Osteoblast (primary cell): Measurements from ENCODE around the gene ATAD3C. TPM values are rescaled to one million over a fixed set of nuclear protein-coding genes. Genes with fewer than 3 reads are reported as not detected.
"Not testable (repeated sequence)": the region's sequence is repeated elsewhere in the genome, so short reads cannot be mapped to it uniquely, and the experiment has no call there.

Source experiments
- DNase-seq: peaks from one replicate; pipeline ENCODE4 v3.0.0; 2011; ENCODE audit warnings: low spot score, mixed read lengths; ENCODE audit not compliant: insufficient read length; ENCODE audit errors: missing footprints
- H2AFZ ChIP-seq: 2 replicates; pipeline ENCODE4 v1.6.0; 2011; ENCODE audit warnings: mild to moderate bottlenecking, low read length
- H3K27ac ChIP-seq: 2 replicates; pipeline ENCODE4 v1.5.1; 2011; ENCODE audit warnings: mild to moderate bottlenecking, low read depth, low read length, moderate library complexity
- H3K27me3 ChIP-seq: 2 replicates; pipeline ENCODE4 v1.6.0; 2012; ENCODE audit warnings: mild to moderate bottlenecking, control low read depth, inconsistent platforms, low read length, moderate library complexity; ENCODE audit not compliant: insufficient read depth
- H3K36me3 ChIP-seq: 2 replicates; pipeline ENCODE4 v1.5.1; 2011; ENCODE audit warnings: mild to moderate bottlenecking, low read length, control low read depth, moderate library complexity; ENCODE audit not compliant: insufficient read depth
- H3K4me1 ChIP-seq: 2 replicates; pipeline ENCODE4 v1.5.1; 2011; ENCODE audit warnings: mild to moderate bottlenecking, low read length, control low read depth, moderate library complexity; ENCODE audit not compliant: insufficient read depth
- H3K4me2 ChIP-seq: 2 replicates; pipeline ENCODE4 v1.6.0; 2011; ENCODE audit warnings: mild to moderate bottlenecking, low read length; ENCODE audit not compliant: insufficient read depth
- H3K4me3 ChIP-seq: fragments of 200-600 bp; sonication (generic); 3 replicates; pipeline ENCODE4 v1.5.1; 2012; ENCODE audit warnings: mild to moderate bottlenecking, low read length, inconsistent platforms; ENCODE audit not compliant: insufficient read depth
- H3K79me2 ChIP-seq: 2 replicates; pipeline ENCODE4 v1.6.0; 2012; ENCODE audit warnings: mild to moderate bottlenecking, low read length, control low read depth, inconsistent platforms; ENCODE audit not compliant: insufficient read depth
- H3K9me3 ChIP-seq: 2 replicates; pipeline ENCODE4 v1.5.1; 2011; ENCODE audit warnings: low read depth, low read length, control low read depth
- H4K20me1 ChIP-seq: 2 replicates; pipeline ENCODE4 v1.6.0; 2012; ENCODE audit warnings: mild to moderate bottlenecking, low read length, control low read depth; ENCODE audit not compliant: insufficient read depth
- total RNA-seq: library from RNA; depleted of rRNA; stranded (reverse); fragments of >200 nt; gene quantifications from 2 replicates; pipeline ENCODE4 v1.2.3, GENCODE V29; 2012
- TF ChIP-seq, protein P1 (sequence below): IDR thresholded peaks from 2 replicates; pipeline ENCODE4 v1.5.1; 2011; ENCODE audit warnings: mild to moderate bottlenecking, low read depth, low read length, moderate library complexity; ENCODE audit errors: extremely low read depth

Gene ATAD3C
- total RNA-seq, 1 donor, result under 0.01 TPM

DNA sequence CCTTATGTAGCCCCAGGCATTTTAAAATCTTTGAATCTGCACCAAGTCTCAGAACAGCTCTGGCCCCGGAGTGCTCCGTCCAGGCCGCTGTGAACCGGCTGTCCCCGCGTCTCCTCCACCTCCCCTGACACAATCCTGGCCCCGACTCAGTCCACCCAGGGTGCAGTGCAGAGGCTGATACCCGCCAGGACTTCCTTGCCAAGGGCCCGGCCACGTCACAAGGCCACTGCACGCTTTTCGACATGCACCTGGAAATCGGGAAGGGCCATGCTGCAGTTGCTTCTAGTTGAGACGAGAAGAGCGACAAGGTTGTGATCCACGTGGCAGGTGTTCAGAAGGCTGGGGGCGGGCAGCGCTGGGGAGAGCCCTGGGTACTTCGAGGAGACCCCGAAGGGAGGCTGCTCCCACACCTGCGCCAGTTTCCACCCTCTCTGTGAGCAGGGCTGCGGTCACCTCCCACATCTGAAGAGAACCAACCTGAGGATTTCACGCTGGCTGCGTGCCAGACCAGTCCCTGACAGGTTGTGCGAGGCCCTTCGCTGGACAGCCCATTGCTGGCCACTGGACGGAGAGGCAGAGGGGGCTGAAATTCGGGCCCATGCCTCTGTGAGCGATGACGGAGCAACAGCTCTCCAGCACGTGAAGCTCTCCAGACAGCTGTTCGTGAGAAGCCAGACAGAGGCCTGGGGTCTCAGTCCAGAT, 7.3 kb upstream of the ATAD3C start:
- H3K4me2 ChIP-seq, result no peak overlapping the region
- no peak overlapping the region for H2AFZ ChIP-seq
- peak; percentile 84 for DNase-seq
- no peak overlapping the region for H3K27ac ChIP-seq
- H3K27me3 ChIP-seq, result no peaks in the 10 kb centered on the region
- H3K36me3 ChIP-seq, result no peaks in the 10 kb centered on the region
- H3K4me1 ChIP-seq, result peaks cover 5% of the 10 kb centered on the region
- H3K9me3 ChIP-seq, result no peaks in the 10 kb centered on the region
- no peaks in the 10 kb centered on the region for H3K79me2 ChIP-seq
- H3K4me3 ChIP-seq, result no peak overlapping the region
- no peaks in the 10 kb centered on the region for H4K20me1 ChIP-seq
- TF ChIP-seq, protein P1, sequence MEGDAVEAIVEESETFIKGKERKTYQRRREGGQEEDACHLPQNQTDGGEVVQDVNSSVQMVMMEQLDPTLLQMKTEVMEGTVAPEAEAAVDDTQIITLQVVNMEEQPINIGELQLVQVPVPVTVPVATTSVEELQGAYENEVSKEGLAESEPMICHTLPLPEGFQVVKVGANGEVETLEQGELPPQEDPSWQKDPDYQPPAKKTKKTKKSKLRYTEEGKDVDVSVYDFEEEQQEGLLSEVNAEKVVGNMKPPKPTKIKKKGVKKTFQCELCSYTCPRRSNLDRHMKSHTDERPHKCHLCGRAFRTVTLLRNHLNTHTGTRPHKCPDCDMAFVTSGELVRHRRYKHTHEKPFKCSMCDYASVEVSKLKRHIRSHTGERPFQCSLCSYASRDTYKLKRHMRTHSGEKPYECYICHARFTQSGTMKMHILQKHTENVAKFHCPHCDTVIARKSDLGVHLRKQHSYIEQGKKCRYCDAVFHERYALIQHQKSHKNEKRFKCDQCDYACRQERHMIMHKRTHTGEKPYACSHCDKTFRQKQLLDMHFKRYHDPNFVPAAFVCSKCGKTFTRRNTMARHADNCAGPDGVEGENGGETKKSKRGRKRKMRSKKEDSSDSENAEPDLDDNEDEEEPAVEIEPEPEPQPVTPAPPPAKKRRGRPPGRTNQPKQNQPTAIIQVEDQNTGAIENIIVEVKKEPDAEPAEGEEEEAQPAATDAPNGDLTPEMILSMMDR, result no peak

DNA sequence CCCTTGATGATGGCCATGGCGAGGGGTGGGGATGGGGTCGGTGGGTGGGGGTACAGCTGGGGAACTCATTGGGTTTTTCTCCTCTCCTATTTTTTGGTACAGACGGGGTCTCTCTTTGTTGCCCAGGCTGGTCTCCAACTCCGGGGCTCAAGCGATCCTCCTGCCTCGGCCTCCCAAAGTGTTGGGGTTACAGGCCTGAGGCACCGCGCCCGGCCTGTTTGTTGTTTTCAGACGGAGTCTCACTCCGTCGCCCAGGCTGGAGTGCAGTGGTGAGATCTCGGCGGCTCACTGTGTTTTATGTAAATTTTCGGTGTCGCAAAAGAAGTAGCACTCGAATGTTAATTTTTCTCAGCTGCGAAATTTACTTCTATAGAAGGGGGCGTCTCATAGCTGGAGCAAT, 2.9 kb upstream of the ATAD3C start:
- not testable (repeated sequence) for H3K36me3 ChIP-seq, H3K9me3 ChIP-seq, H3K27me3 ChIP-seq, H3K4me2 ChIP-seq, H3K27ac ChIP-seq, H2AFZ ChIP-seq, H3K79me2 ChIP-seq, H4K20me1 ChIP-seq, H3K4me3 ChIP-seq, DNase-seq, H3K4me1 ChIP-seq

DNA sequence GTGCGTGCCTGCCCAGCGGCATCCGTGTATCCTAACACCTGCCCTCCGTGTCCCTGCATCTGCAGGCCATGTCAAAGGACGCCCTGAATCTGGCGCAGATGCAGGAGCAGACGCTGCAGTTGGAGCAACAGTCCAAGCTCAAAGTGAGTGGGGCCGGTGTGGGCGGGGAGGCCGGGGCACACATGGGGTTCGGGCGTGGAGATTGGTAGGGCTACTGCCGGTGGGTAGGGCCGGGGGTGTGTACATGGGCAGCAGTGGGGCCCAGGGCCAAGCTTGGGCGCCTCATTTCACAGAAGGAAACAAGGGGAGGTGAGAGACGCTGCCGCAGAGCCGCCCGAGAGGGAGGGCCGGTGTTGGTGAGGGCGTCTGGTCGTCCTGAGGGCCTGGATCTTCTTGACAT, 1.1 kb downstream of the ATAD3C start:
- H4K20me1 ChIP-seq, H3K4me2 ChIP-seq: not testable (repeated sequence)

DNA sequence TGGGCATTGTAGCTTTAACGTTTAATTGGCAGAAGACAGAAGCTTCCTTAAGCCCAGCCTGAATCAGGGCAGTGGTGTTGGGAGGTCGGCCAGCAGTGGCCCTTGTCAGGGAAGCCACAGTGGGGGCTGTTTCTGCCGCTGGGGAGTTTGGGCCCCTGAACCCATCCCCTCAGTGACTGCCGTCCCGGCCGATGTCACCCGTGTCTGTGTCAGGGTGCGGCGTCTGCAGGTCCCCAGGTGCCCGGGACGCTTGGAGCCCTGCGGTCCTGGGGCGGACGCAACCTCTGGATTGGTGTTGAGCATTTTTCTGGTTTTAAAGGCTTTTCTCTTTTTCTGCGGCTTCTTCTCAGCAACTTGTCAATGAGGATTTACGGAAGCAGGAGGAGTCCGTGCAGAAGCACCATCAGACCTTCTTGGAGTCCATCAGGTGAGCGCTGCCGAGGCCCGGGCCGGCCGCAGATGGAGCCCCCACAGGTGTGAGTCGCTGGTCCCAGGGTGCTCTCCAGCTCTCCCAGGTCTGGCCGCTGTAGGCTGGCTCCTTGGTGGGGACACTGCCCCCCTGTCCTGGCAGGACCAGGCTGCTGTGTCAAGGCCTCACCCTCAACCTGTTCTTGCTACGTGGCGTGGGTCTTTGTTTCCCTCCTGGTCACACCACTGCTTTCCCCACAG, 2.3 kb downstream of the ATAD3C start:
- H2AFZ ChIP-seq, result no peak overlapping the region
- H4K20me1 ChIP-seq, result no peaks in the 10 kb centered on the region

More for the DNA sequence above, 1.1 kb downstream of the ATAD3C start:
- not testable (repeated sequence) for H3K9me3 ChIP-seq, H3K27ac ChIP-seq, H3K4me3 ChIP-seq, H3K36me3 ChIP-seq, H3K79me2 ChIP-seq, H2AFZ ChIP-seq, H3K4me1 ChIP-seq, H3K27me3 ChIP-seq
- peak; percentile 41 for DNase-seq

DNA sequence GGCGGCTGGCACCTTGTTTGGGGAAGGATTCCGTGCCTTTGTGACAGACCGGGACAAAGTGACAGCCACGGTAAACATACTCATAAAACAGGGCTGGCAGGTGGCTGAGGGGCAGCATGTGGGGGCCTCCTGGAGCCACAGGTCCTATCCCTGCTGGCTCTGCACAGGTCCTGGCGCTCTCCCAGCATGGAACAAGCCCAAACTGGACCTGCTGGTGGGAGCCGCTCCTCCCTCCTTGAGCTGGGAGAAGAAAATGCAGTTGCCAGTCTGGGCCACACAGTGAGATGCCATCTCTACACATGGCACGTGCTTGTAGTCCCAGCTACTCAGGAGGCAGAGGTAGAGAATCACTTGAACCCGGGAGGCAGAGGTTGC, 2.9 kb downstream of the ATAD3C start:
- not testable (repeated sequence) for H3K27me3 ChIP-seq, H3K4me3 ChIP-seq, H2AFZ ChIP-seq, H3K4me2 ChIP-seq, DNase-seq, H3K4me1 ChIP-seq, H3K36me3 ChIP-seq, H3K27ac ChIP-seq, H3K79me2 ChIP-seq, H4K20me1 ChIP-seq, H3K9me3 ChIP-seq

More for the DNA sequence above, 2.3 kb downstream of the ATAD3C start:
- Histone ChIP-seq H3K36me3 (no peaks in the 10 kb centered on the region), H3K4me1 (no peaks in the 10 kb centered on the region), H3K27me3 (no peaks in the 10 kb centered on the region), H3K79me2 (no peaks in the 10 kb centered on the region), H3K27ac (no peak overlapping the region), H3K4me2 (no peak overlapping the region), H3K9me3 (no peaks in the 10 kb centered on the region), H3K4me3 (no peak overlapping the region)
- DNase-seq, result peak; percentile 58
- TF ChIP-seq, protein P1, result no peak
